Adipocyte (in vitro differentiated cells): Measurements from ENCODE around the gene BOD1L1.

ENCODE experiments used
- DNase-seq: peaks from one replicate; pipeline ENCODE4 v3.0.0-alpha.2; 2015; ENCODE audit warnings: low read depth
- H3K27me3 ChIP-seq: replicated peaks from 2 replicates; pipeline ENCODE4 v1.7.0; 2013; ENCODE audit warnings: mild to moderate bottlenecking, low read length, moderate library complexity; ENCODE audit not compliant: control insufficient read depth, insufficient read depth
- H3K36me3 ChIP-seq: 2 replicates; pipeline ENCODE4 v1.7.0; 2013; ENCODE audit warnings: low read length, mild to moderate bottlenecking, moderate library complexity; ENCODE audit not compliant: control insufficient read depth, insufficient read depth, severe bottlenecking
- H3K4me1 ChIP-seq: 2 replicates; pipeline ENCODE4 v1.7.0; 2013; ENCODE audit warnings: mild to moderate bottlenecking, low read length, moderate library complexity; ENCODE audit not compliant: control insufficient read depth, insufficient read depth
- H3K4me3 ChIP-seq: 2 replicates; pipeline ENCODE4 v1.7.0; 2013; ENCODE audit warnings: mild to moderate bottlenecking, low read length, moderate library complexity
- H3K9ac ChIP-seq: 2 replicates; pipeline ENCODE4 v1.7.0; 2013; ENCODE audit warnings: mild to moderate bottlenecking, low read length, moderate library complexity
- H3K9me3 ChIP-seq: 2 replicates; pipeline ENCODE4 v1.7.0; 2013; ENCODE audit warnings: mild to moderate bottlenecking, low read length, moderate library complexity; ENCODE audit not compliant: control insufficient read depth

BOD1L1 gene

GRCh38 chr4:13553081-13553480 lies 74.4 kb downstream of the BOD1L1 start:
- no peak overlapping the region for H3K9ac ChIP-seq
- H3K4me3 ChIP-seq: no peak overlapping the region
- peaks cover 20% of the 10 kb centered on the region for H3K27me3 ChIP-seq
- H3K9me3 ChIP-seq: peaks cover 23% of the 10 kb centered on the region
- no peaks in the 10 kb centered on the region for H3K36me3 ChIP-seq
- H3K4me1 ChIP-seq: peaks cover 9% of the 10 kb centered on the region
- no peak for DNase-seq

DNA sequence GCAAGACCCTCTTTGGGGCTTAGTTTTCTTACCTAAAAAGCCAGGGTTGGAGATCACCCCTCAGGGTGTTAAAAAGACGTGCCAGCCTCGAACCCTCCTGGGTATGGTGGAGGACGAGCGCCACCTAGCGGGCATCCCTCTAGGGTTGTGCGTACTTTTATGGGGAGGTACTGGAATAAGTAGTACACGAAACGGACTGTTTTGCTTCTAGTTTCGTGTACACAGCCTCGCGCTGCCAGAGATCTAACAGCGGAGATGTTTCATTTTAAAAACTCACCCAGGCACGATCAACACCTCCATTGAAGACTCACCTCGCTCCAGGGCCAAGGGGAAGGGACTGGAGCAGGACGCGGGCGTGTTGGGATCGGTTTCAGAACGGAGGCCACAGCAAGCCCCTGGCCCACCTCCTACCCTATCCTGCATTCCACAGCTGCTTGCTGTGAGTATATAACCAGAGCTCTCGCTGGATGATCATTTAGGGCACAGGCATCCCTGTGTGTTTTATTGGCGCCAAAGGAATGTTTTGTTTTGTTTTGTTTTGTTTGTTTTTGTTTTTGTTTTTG lies 78.5 kb downstream of the BOD1L1 start:
- Histone ChIP-seq H3K27me3 (peaks cover 43% of the 10 kb centered on the region), H3K4me3 (peak overlapping the region; percentile 85), H3K9ac (peak overlapping the region; percentile 70), H3K4me1 (peaks cover 14% of the 10 kb centered on the region), H3K36me3 (no peaks in the 10 kb centered on the region), H3K9me3 (peaks cover 23% of the 10 kb centered on the region)
- DNase-seq: peak; percentile 84

DNA sequence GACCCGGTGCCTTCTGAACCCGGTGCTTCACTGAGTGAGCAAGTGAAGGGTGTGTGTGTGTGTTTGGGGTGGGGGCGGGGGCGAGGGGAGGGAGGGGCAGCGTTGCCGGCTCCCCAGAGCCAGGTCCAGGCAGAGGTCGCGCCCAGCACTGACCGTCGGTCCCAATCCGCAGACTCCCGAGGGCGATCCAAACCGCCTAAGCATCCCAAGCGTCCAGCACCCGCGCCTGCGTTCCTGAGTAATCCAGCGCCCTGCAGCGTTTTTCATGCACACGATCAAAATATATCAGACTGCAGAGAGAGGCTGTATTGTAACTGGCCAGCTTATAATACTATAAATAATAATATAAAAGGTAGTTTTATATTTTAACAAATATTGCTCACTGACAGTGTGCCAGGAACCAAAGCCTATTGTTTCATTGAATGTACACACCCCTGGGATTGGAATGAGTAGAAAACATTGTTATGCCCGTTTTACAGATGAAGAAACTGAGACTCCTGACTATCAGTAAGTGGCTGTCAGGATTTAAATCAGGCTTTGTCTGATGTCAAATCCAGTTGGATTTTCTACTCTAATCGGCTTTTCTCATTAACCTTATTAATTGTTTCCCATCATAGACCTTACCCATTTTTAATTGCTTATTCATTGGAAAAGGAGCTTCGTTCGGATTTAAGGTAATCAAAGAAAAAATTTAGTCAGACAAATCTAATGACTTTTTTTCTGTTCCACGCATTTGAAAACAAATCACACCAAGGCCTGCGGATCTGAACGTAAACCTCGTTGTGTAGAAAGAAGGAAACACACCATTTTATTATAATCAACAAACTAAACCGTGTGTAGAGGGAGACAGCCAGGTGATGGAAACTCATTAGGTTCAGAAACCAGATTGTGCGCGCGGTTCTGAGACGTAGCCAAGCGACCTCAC lies 79.2 kb downstream of the BOD1L1 start:
- no peak for DNase-seq
- no peak overlapping the region for H3K9ac ChIP-seq
- peaks cover 14% of the 10 kb centered on the region for H3K4me1 ChIP-seq
- peaks cover 23% of the 10 kb centered on the region for H3K9me3 ChIP-seq
- no peaks in the 10 kb centered on the region for H3K36me3 ChIP-seq
- H3K4me3 ChIP-seq: peak overlapping the region; percentile 85
- peaks cover 46% of the 10 kb centered on the region for H3K27me3 ChIP-seq

GRCh38 chr4:13547485-13548041 lies 80.0 kb downstream of the BOD1L1 start:
- no peak for DNase-seq
- Histone ChIP-seq H3K9ac (peak overlapping the region; percentile 39), H3K27me3 (peaks cover 54% of the 10 kb centered on the region), H3K36me3 (no peaks in the 10 kb centered on the region), H3K9me3 (peaks cover 16% of the 10 kb centered on the region), H3K4me3 (peak overlapping the region; percentile 73), H3K4me1 (peaks cover 14% of the 10 kb centered on the region)

DNA sequence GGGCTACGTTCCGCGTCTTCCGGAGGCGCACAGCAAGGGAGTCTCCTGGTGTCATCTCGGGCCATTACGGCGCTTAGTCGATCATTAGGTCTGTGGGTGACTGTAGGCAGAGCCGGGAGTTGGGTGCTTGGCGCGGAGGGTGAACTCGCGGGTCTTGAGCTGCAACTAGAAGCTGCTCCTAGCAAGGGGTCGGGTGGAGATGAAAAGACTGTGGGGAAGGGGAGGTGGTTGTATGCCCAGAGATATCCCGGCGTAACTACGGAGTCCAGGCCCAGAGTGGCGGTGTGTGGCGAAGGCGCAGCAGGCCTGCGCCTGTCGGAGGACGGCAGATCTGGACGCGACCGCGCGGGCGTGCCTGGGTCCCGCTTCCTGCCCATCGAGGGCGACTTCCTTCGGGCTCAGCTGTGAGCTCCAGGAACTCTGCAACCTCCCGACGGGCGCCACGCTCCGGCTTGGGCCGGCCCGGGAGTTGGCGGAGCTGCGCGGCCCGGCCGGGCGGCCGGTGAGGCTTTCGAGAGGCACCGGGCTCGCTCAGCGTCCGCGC lies 80.5 kb downstream of the BOD1L1 start:
- no peak for DNase-seq
- Histone ChIP-seq H3K27me3 (peaks cover 54% of the 10 kb centered on the region), H3K36me3 (no peaks in the 10 kb centered on the region), H3K4me1 (peaks cover 14% of the 10 kb centered on the region), H3K9me3 (peaks cover 11% of the 10 kb centered on the region), H3K4me3 (peak overlapping the region; percentile 73), H3K9ac (peak overlapping the region; percentile 39)

GRCh38 chr4:13546142-13546940 lies 81.2 kb downstream of the BOD1L1 start:
- no peak for DNase-seq
- no peak overlapping the region for H3K9ac ChIP-seq
- peak overlapping the region; percentile 73 for H3K4me3 ChIP-seq
- H3K36me3 ChIP-seq: no peaks in the 10 kb centered on the region
- H3K4me1 ChIP-seq: peaks cover 14% of the 10 kb centered on the region
- H3K9me3 ChIP-seq: peaks cover 4% of the 10 kb centered on the region
- H3K27me3 ChIP-seq: peaks cover 59% of the 10 kb centered on the region

DNA sequence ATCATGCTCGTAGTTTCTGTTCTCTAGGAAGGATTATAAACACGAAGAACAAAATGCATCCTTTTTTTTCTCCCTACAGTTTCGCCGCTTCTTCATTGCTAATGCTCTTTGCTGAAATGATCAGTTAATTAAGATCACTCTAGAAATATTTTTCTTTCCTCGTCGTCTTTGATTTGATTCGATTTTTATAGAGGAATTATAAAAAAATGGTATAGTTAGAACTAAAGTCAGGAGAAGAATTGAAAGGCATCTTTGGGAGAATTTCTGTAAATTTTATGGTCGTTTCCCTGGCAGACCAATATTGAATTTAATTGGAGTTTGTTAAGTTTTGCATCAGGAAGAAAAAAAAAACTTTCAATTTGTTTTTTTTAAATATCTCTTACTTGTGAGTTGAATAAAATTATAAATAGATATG lies 82.1 kb downstream of the BOD1L1 start:
- Histone ChIP-seq H3K36me3 (no peaks in the 10 kb centered on the region), H3K27me3 (peaks cover 69% of the 10 kb centered on the region), H3K9ac (peak overlapping the region; percentile 77), H3K4me1 (peaks cover 14% of the 10 kb centered on the region), H3K9me3 (peaks cover 2% of the 10 kb centered on the region), H3K4me3 (peak overlapping the region; percentile 86)
- no peak for DNase-seq

DNA sequence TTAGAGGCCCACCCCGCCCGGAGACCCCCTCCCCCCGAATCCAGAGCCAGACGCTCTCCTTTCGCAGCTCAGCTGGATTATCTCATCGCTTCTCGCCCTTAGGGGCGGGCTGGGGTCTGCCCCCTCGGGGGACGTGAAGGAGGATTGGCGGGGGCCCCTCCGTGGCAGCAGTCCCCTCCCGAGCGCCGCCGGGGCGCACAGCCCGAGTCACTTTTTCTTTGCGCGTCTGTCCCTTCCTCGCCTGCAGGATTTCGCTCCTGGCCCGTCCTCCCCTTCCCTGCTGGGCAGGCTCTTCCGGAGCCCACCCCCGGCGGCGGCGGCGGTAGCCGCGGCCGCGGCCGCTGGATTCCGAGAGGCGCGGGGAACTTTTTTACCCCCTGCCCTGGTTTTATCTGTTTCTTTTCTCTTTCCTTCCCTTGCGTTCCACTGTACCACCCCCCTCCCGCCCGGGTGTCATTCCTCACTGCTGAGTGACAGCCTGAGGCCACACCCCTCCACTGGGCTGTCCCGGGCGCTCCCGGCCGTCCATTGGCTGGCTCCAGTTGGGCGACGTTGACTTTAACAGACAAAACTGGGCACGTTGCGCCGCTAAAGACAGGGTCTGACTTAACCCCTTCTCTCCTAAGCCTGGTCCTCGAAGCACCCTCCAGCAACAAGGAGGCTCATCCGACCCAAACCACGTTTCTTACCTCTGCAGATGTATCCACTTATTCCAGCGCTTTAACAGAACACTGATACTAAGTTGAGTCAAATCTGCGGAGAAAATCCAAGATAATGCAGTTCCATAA lies 82.7 kb downstream of the BOD1L1 start:
- H3K9me3 ChIP-seq: peaks cover 2% of the 10 kb centered on the region
- H3K4me1 ChIP-seq: peaks cover 14% of the 10 kb centered on the region
- H3K9ac ChIP-seq: peak overlapping the region; percentile 77
- DNase-seq: peak; percentile 79
- H3K36me3 ChIP-seq: no peaks in the 10 kb centered on the region
- H3K4me3 ChIP-seq: peak overlapping the region; percentile 86
- peaks cover 71% of the 10 kb centered on the region for H3K27me3 ChIP-seq

- H3K4me1 ChIP-seq: peaks cover 13% of the 10 kb centered on the region
- peak within 1 kb of the TSS; percentile 86 for H3K4me3 ChIP-seq
- H3K27me3 ChIP-seq: peaks cover 71% of the 10 kb centered on the region
- no peaks in the 10 kb centered on the region for H3K36me3 ChIP-seq
- H3K9me3 ChIP-seq: peaks cover 2% of the 10 kb centered on the region
- peak; percentile 51 for DNase-seq
- peak within 1 kb of the TSS; percentile 77 for H3K9ac ChIP-seq
Observed at GRCh38 chr4:13543839-13544605, 83.5 kb downstream of the BOD1L1 start, which contains the start of gene NKX3-2. Gene NKX3-2 (minus strand): TSS chr4:13544508. CDS start chr4:13544414, 94 bp downstream.
